Heart left ventricle (tissue), 16 donors: Measurements from ENCODE around the gene KCNH8. TPM values are rescaled to one million over a fixed set of nuclear protein-coding genes. Genes with fewer than 3 reads are reported as not detected.
A peak's percentile ranks its signal among the peaks of the same experiment; 100 is the strongest.

ENCODE experiments used
- ATAC-seq, 4 donors: fragments of 200-7000 bp; cut with Tn5 transposase; one replicate each; pipeline ENCODE4 v1.9.1; 2020 to 2022; ENCODE audit warnings: moderate library complexity in 4 of 4, mild to moderate bottlenecking in 3 of 4, moderate number of reproducible peaks in 1 of 4
- DNase-seq, 5 donors: peaks; one replicate each; pipeline ENCODE4 v3.0.0-alpha.2; 2020
- H3K27ac ChIP-seq, 12 donors: fragments of 200-600 bp; sonication (generic) in 4 of 12; one replicate each; pipeline versions ENCODE4 v1.5.0 to v1.8.0; 2016 to 2022; ENCODE audit warnings: mild to moderate bottlenecking in 2 of 12
- H3K27me3 ChIP-seq, 9 donors: fragments of 200-600 bp; sonication (generic) in 2 of 9; one replicate each; pipeline versions ENCODE4 v1.5.1 to v1.8.0; 2016 to 2022; ENCODE audit warnings: mild to moderate bottlenecking in 3 of 9
- H3K36me3 ChIP-seq, 9 donors: fragments of 200-600 bp; sonication (generic) in 2 of 9; one replicate each; pipeline versions ENCODE4 v1.5.0 to v1.8.0; 2018 to 2022; ENCODE audit warnings: mild to moderate bottlenecking in 2 of 9
- H3K4me1 ChIP-seq, 12 donors: fragments of 200-600 bp; sonication (generic) in 4 of 12; one replicate each; pipeline versions ENCODE4 v1.5.0 to v1.8.0; 2016 to 2022; ENCODE audit warnings: mild to moderate bottlenecking in 3 of 12
- H3K4me3 ChIP-seq, 12 donors: fragments of 200-600 bp; sonication (generic) in 4 of 12; one replicate each; pipeline versions ENCODE4 v1.5.0 to v1.8.0; 2017 to 2022; ENCODE audit warnings: mild to moderate bottlenecking in 9 of 12, moderate library complexity in 4 of 12
- H3K9me3 ChIP-seq, 12 donors: fragments of 200-600 bp; sonication (generic) in 4 of 12; one replicate each; pipeline versions ENCODE4 v1.5.0 to v1.8.0; 2016 to 2022; ENCODE audit warnings: mild to moderate bottlenecking in 1 of 12
- CTCF ChIP-seq, 12 donors: fragments of 200-600 bp; sonication (generic) in 4 of 12; IDR thresholded peaks; one replicate each; pipeline versions ENCODE4 v1.5.0 to v1.8.0; 2018 to 2022; ENCODE audit warnings: antibody characterized with exemption in 12 of 12, mild to moderate bottlenecking in 5 of 12
- POLR2A ChIP-seq, 2 donors: fragments of 450-650 bp; IDR thresholded peaks; one replicate each; pipeline ENCODE4 v1.6.1; 2017; ENCODE audit warnings: antibody characterized with exemption in 2 of 2, mild to moderate bottlenecking in 2 of 2, moderate library complexity in 2 of 2
- WGBS, 4 donors: extraction: QIAGEN DNeasy Blood & Tissue Kit in 2 of 4; methylation state at CpG; one replicate each; pipeline versions ENCODE4 v1.1.5 to v1.1.7; 2013 to 2018; 5-methylcytosine and 5-hydroxymethylcytosine counted together
- intact Hi-C, 10 donors: fragments of 100-400 bp; cut with DNase I; formaldehyde crosslinking; loops; one replicate each; pipeline versions ENCODE4 v1.11.1 to v1.14.2; 2022
- polyA plus RNA-seq, 2 donors: library from polyadenylated mRNA; stranded (reverse); fragments of 200-250 nt; gene quantifications; one replicate each; pipeline ENCODE4 v1.2.3, GENCODE V29; 2013
- total RNA-seq, 9 donors: library from RNA; depleted of rRNA in 2 of 9; stranded (reverse); fragments of >200 nt in 2 of 9; fragmentation: NEBNext Ultra II Directional in 3 of 9; extraction: Animal tissue kit (Norgen Biotek cat#: 25700) in 3 of 9; gene quantifications; one replicate each; pipeline versions ENCODE4 v1.1.0 to v1.2.4, GENCODE V29; 2016 to 2023
- donor health status: ischemic (EF 13 %, LVEDD 7.1; RV severe dilation, severe dysfunction).
- donor health status: healthy with polysubstance abuse.
- donor health status: DM: no; HTN: yes; CAD: no.
- donor health status: DM: no; HTN: no; CAD: no.
- donor health status: ischemic (EF 25% LVEDD 6.9; RV normal size, moderate dysfunction).
- donor health status: ischemic (EF 25% LVEDD 5.7; RV mildly dilated, moderate dysfunction).
- donor health status: healthy.
- donor health status: DM: yes; HTN: yes; CAD: no.
- donor health status: ischemic (EF 35%, LVEDD 5.7; RV mildly dilated, moderate dysfunction).
- donor health status: nonischemic (EF 11% LVEDD 7.7; RV severe dilation, severe dysfunction).
- donor health status: DM: yes; HTN: yes; CAD: no.
- donor health status: PGD.
- donor health status: ischemic (EF 29% LVEDD 5.4; RV normal size, mild dysfunction).
- donor health status: nonischemic (EF 23%, LVEDD 6.1; RV moderate dilation, normal function).

Gene KCNH8
- total and polyA plus RNA-seq, 11 donors: 0.04 to 0.20 (median 0.07) TPM; not detected in 7

- H3K36me3 ChIP-seq: no peaks in the 10 kb centered on the region
- H3K27ac ChIP-seq: no peak overlapping the region
- TF ChIP-seq CTCF (IDR thresholded peaks at IDR 0.05) (no peak), POLR2A (IDR thresholded peaks at IDR 0.05) (no peak)
- no peaks in the 10 kb centered on the region for H3K4me1 ChIP-seq
- H3K27me3 ChIP-seq: no peaks in the 10 kb centered on the region
- no peak overlapping the region for H3K4me3 ChIP-seq
- intact Hi-C loops: loop anchor here in 2 of 10 donors (5.0 kb wide), 1 partner anchor 194 kb away; no protein-coding TSS in a partner anchor
- DNase-seq (no peak), ATAC-seq (no peak)
- 85 to 90% (median 87%) methylated on average over 2 of the region's 2 CpGs for WGBS, 4 donors
- H3K9me3 ChIP-seq: no peaks in the 10 kb centered on the region
These were observed 393.0 kb downstream of the KCNH8 start for GRCh38 chr3:19541284-19541683.

DNA sequence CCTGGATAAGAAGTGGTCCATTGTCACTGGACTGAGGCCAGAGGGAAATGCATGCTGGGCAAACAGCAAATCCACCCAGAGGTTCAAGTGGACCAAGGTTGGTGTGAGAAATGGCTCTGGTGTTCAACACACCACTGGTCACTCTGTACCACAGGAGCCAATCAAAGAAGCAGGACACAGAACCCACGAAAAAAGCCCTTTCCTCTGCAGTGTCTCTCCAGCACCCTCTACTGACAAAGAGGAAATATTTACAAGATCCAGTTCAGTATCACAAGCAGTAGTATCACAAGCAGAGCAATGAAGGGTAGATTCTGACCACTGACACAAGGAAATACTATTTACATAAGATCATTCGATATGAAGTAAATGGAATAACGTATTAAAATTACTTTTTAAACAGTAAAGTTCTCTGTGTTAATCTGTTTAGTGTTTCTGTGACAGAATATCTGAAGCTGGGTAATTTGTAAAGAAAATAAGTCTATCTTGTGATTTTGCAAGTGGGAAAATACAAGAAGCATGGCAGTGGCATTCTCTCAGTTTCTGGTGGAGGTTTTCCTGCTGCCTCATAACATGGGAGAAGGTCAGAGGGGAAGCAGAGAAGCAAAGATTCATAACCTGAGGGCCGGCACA, 395.0 kb downstream of the KCNH8 start:
- intact Hi-C loops: loop anchor here in 8 of 10 donors (1.0 to 5.0 kb wide), 3 partner anchors 194 to 196 kb away; no protein-coding TSS in a partner anchor
- Histone ChIP-seq H3K4me3 (no peak overlapping the region), H3K36me3 (no peaks in the 10 kb centered on the region), H3K4me1 (no peaks in the 10 kb centered on the region), H3K9me3 (no peaks in the 10 kb centered on the region), H3K27me3 (no peaks in the 10 kb centered on the region), H3K27ac (no peak overlapping the region)
- TF ChIP-seq POLR2A (IDR thresholded peaks at IDR 0.05) (no peak), CTCF (IDR thresholded peaks at IDR 0.05) (peak; percentile 32 to 62 (median 58))
- WGBS, 4 donors: 27 to 32% (median 28%) methylated on average over 4 of the region's 4 CpGs
- DNase-seq: no peak
- peak; percentile 42 to 71 (median 58) for ATAC-seq

GRCh38 chr3:19547665-19548464, 399.6 kb downstream of the KCNH8 start:
- no peaks in the 10 kb centered on the region for H3K36me3 ChIP-seq
- H3K27ac ChIP-seq: no peak overlapping the region
- H3K9me3 ChIP-seq: peaks cover 0 to 7% (median 0%) of the 10 kb centered on the region in 12 donors
- DNase-seq: no peak
- no peaks in the 10 kb centered on the region for H3K4me1 ChIP-seq
- no peak for ATAC-seq
- 61 to 70% (median 66%) methylated on average over 2 of the region's 2 CpGs for WGBS, 4 donors
- intact Hi-C loops: loop anchor here in 1 of 10 donors (2.0 kb wide), 1 partner anchor 201 kb away; no protein-coding TSS in a partner anchor
- no peaks in the 10 kb centered on the region for H3K27me3 ChIP-seq
- TF ChIP-seq POLR2A (IDR thresholded peaks at IDR 0.05): no peak
- no peak overlapping the region for H3K4me3 ChIP-seq

- no peak for ATAC-seq
- H3K36me3 ChIP-seq: no peaks in the 10 kb centered on the region
- TF ChIP-seq CTCF (IDR thresholded peaks at IDR 0.05): no peak
- no peak for TF ChIP-seq POLR2A (IDR thresholded peaks at IDR 0.05)
- no peak overlapping the region for H3K27ac ChIP-seq
- WGBS, 4 donors: 79 to 83% (median 82%) methylated on average over 4 of the region's 4 CpGs
- H3K4me1 ChIP-seq: no peaks in the 10 kb centered on the region
- intact Hi-C loops: no loop called here
- peaks cover 0 to 3% (median 0%) of the 10 kb centered on the region in 12 donors for H3K9me3 ChIP-seq
- H3K27me3 ChIP-seq: no peaks in the 10 kb centered on the region
- no peak for DNase-seq
- H3K4me3 ChIP-seq: no peak overlapping the region
These were observed 411.6 kb downstream of the KCNH8 start for GRCh38 chr3:19559724-19560442.
